K562 (cell line): ENCODE results near the gene CAPN3. TPM values are rescaled to one million over a fixed set of nuclear protein-coding genes. Genes with fewer than 3 reads are reported as not detected.

Experiments
- ATF6 ChIP-seq: sonication (generic); formaldehyde crosslinking; IDR thresholded peaks from 2 replicates; pipeline ENCODE4 v1.4.0; 2020; ENCODE audit warnings: mild to moderate bottlenecking, missing genetic modification reagents
- CHD4 ChIP-seq: fragments of 200-600 bp; sonication (generic); IDR thresholded peaks from 3 replicates; pipeline ENCODE4 v1.6.1; 2012; ENCODE audit warnings: low read depth, mild to moderate bottlenecking, mixed read lengths, low read length, inconsistent platforms; ENCODE audit not compliant: insufficient read depth, insufficient replicate concordance, poor library complexity, severe bottlenecking
- FOXM1 ChIP-seq, 2 experiments: fragments of 450-650 bp in 1 of 2; sonication (generic) in 1 of 2; formaldehyde crosslinking in 1 of 2; IDR thresholded peaks; 2 replicates each; pipeline versions ENCODE4 v1.6.1 to v1.9.0; 2017 to 2022; ENCODE audit warnings: low read depth in 2 of 2, mild to moderate bottlenecking in 2 of 2, missing genetic modification reagents in 1 of 2, moderate library complexity in 1 of 2
- RBM17 ChIP-seq: fragments of 200-400 bp; formaldehyde crosslinking; IDR thresholded peaks from 2 replicates; pipeline ENCODE4 v1.6.1; 2017; ENCODE audit warnings: low read depth, mild to moderate bottlenecking, low read length, borderline replicate concordance
- SAFB2 ChIP-seq: fragments of 200-400 bp; formaldehyde crosslinking; IDR thresholded peaks from 2 replicates; pipeline ENCODE4 v1.6.1; 2018; ENCODE audit warnings: borderline replicate concordance, low read length, low read depth, moderate library complexity; ENCODE audit not compliant: severe bottlenecking
- STAG1 ChIP-seq: sonication (generic); formaldehyde crosslinking; IDR thresholded peaks from 2 replicates; pipeline ENCODE4 v1.5.0; 2020; ENCODE audit warnings: missing genetic modification reagents, borderline replicate concordance
- TCF3 ChIP-seq: sonication (generic); formaldehyde crosslinking; IDR thresholded peaks from 2 replicates; pipeline ENCODE4 v1.4.0; 2020; ENCODE audit warnings: mild to moderate bottlenecking, missing genetic modification reagents
- TCF7L2 ChIP-seq: fragments of 150-350 bp; IDR thresholded peaks from 2 replicates; pipeline ENCODE4 v1.6.1; 2016; ENCODE audit warnings: low read depth, mild to moderate bottlenecking, low read length, moderate library complexity
- ZNF253 ChIP-seq: fragments of 250-450 bp; sonication (Bioruptor Pico); conservative IDR thresholded peaks from 2 replicates; pipeline ENCODE4 v1.6.1; 2021; ENCODE audit warnings: mild to moderate bottlenecking
- ZNF695 ChIP-seq: fragments of 450-650 bp; formaldehyde crosslinking; IDR thresholded peaks from 2 replicates; pipeline ENCODE4 v1.4.0; 2020; ENCODE audit warnings: mild to moderate bottlenecking, moderate library complexity
- polyA plus RNA-seq, 8 experiments: library from polyadenylated mRNA; depleted of rRNA in 4 of 8; stranded (reverse) in 5 of 8; unstranded in 3 of 8; fragments of >200 nt; fragmentation: Nextera tagmentation in 2 of 8; fragmentation: Illumina TruSeq in 1 of 8; extraction: Ambion mirVana in 2 of 8; extraction: Trizol in 1 of 8; gene quantifications; 2 replicates each; pipeline versions ENCODE4 v1.2.1 to v1.2.3, GENCODE V29; 2011 to 2014; ENCODE audit warnings: inconsistent platforms in 1 of 8, missing spikeins in 1 of 8
- total RNA-seq, 7 experiments: library from RNA; depleted of rRNA in 6 of 7; stranded (reverse); fragments of >200 nt in 6 of 7; fragmentation: Illumina TruSeq in 2 of 7; extraction: Trizol in 2 of 7; gene quantifications; 2 replicates each; pipeline versions ENCODE4 v1.2.1 to v1.2.3, GENCODE V29; 2011 to 2021; ENCODE audit warnings: low replicate concordance in 1 of 7
- TF ChIP-seq, protein P1 (sequence below), 3 experiments: IDR thresholded peaks in 2 of 3; conservative IDR thresholded peaks in 1 of 3; 2 replicates each; pipeline ENCODE4 v1.5.1; 2011 to 2012; ENCODE audit warnings: low read length in 3 of 3, mild to moderate bottlenecking in 3 of 3, control low read depth in 2 of 3, improper control_type of control experiment in 1 of 3, inconsistent platforms in 1 of 3, low read depth in 1 of 3, mixed read lengths in 1 of 3, moderate library complexity in 1 of 3; ENCODE audit not compliant: insufficient read depth in 2 of 3
- TF ChIP-seq, protein P2 (sequence below), 2 experiments: fragments of 150-350 bp in 1 of 2; IDR thresholded peaks; 2 replicates each; pipeline ENCODE4 v1.6.1; 2012 to 2016; ENCODE audit warnings: low read depth in 2 of 2, low read length in 2 of 2, mild to moderate bottlenecking in 1 of 2, moderate library complexity in 1 of 2
- TF ChIP-seq, protein P3 (sequence below): IDR thresholded peaks from 3 replicates; pipeline ENCODE4 v1.6.1; 2011; ENCODE audit warnings: borderline replicate concordance, mild to moderate bottlenecking; ENCODE audit not compliant: insufficient read length, insufficient read depth
- TF ChIP-seq, protein P4 (sequence below): fragments of 250-450 bp; sonication (Bioruptor Pico); IDR thresholded peaks from 2 replicates; pipeline ENCODE4 v1.5.0; 2021

CAPN3 gene
- total and polyA plus RNA-seq, 9 of the 15 experiments (the other 6 are each of a cell fraction or from before 2014, with no cell fraction given), result 0.03 to 0.34 (median 0.20) TPM; not detected in 2

DNA sequence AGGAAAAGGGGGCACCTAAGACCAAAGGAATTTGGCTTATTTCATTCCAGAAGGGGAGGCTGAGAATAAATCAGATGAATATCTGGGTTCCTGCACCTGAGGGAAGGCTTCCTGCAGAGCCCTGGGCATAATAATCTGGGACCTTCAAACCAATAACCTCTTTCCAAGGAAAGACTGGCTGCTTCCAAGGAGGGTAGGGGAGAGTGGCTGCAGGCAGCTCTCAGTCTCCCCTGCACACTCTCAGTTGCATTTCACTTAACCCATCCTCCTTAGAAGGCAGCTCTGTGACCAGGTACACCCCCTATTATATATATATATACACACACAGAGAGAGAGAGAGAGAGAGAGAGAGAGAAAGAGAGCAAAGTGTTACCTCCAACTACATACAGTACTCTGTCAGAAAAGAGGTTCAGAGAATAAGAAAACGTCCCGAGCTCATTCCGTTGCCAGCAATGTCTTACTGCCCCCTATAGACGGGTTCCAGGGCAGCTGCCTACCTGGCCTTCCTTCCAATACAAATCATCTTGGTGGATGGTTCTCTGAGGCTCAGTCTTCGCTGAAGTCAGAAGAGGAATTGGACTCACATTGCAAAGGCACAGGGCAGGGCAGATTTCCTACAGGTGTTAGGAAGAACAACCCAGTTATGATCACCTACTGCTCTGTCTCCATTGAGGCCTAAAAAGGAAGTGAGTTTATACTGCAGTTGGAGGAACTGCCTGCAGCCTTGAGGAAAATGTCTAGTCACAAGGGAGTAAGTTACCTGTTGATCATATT is 26.1 kb downstream of the CAPN3 start (continued):
- peak; percentile 33; the same call in 1 of the 2 replicates for TF ChIP-seq STAG1 (CRISPR knock-in tag)
- no peak for TF ChIP-seq SAFB2
- no peak for TF ChIP-seq TCF7L2
- TF ChIP-seq ATF6 (CRISPR knock-in tag), result no peak
- TF ChIP-seq, protein P1, sequence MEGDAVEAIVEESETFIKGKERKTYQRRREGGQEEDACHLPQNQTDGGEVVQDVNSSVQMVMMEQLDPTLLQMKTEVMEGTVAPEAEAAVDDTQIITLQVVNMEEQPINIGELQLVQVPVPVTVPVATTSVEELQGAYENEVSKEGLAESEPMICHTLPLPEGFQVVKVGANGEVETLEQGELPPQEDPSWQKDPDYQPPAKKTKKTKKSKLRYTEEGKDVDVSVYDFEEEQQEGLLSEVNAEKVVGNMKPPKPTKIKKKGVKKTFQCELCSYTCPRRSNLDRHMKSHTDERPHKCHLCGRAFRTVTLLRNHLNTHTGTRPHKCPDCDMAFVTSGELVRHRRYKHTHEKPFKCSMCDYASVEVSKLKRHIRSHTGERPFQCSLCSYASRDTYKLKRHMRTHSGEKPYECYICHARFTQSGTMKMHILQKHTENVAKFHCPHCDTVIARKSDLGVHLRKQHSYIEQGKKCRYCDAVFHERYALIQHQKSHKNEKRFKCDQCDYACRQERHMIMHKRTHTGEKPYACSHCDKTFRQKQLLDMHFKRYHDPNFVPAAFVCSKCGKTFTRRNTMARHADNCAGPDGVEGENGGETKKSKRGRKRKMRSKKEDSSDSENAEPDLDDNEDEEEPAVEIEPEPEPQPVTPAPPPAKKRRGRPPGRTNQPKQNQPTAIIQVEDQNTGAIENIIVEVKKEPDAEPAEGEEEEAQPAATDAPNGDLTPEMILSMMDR (IDR thresholded peaks at IDR 0.05 in 2 of 3, conservative IDR thresholded peaks at IDR 0.05 in 1 of 3; ENCODE audit: insufficient read depth in 2 of 3, low read depth in 1 of 3, low read length in 3 of 3), result peak; percentile 84 to 92 (median 91)
- TF ChIP-seq, protein P2, sequence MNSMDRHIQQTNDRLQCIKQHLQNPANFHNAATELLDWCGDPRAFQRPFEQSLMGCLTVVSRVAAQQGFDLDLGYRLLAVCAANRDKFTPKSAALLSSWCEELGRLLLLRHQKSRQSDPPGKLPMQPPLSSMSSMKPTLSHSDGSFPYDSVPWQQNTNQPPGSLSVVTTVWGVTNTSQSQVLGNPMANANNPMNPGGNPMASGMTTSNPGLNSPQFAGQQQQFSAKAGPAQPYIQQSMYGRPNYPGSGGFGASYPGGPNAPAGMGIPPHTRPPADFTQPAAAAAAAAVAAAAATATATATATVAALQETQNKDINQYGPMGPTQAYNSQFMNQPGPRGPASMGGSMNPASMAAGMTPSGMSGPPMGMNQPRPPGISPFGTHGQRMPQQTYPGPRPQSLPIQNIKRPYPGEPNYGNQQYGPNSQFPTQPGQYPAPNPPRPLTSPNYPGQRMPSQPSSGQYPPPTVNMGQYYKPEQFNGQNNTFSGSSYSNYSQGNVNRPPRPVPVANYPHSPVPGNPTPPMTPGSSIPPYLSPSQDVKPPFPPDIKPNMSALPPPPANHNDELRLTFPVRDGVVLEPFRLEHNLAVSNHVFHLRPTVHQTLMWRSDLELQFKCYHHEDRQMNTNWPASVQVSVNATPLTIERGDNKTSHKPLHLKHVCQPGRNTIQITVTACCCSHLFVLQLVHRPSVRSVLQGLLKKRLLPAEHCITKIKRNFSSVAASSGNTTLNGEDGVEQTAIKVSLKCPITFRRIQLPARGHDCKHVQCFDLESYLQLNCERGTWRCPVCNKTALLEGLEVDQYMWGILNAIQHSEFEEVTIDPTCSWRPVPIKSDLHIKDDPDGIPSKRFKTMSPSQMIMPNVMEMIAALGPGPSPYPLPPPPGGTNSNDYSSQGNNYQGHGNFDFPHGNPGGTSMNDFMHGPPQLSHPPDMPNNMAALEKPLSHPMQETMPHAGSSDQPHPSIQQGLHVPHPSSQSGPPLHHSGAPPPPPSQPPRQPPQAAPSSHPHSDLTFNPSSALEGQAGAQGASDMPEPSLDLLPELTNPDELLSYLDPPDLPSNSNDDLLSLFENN (IDR thresholded peaks at IDR 0.05; ENCODE audit: low read depth in 2 of 2, low read length in 2 of 2), result no peak
- TF ChIP-seq ZNF253, result no peak
- TF ChIP-seq RBM17, result no peak
- TF ChIP-seq, protein P3, sequence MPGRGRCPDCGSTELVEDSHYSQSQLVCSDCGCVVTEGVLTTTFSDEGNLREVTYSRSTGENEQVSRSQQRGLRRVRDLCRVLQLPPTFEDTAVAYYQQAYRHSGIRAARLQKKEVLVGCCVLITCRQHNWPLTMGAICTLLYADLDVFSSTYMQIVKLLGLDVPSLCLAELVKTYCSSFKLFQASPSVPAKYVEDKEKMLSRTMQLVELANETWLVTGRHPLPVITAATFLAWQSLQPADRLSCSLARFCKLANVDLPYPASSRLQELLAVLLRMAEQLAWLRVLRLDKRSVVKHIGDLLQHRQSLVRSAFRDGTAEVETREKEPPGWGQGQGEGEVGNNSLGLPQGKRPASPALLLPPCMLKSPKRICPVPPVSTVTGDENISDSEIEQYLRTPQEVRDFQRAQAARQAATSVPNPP, result no peak
- TF ChIP-seq, protein P4, sequence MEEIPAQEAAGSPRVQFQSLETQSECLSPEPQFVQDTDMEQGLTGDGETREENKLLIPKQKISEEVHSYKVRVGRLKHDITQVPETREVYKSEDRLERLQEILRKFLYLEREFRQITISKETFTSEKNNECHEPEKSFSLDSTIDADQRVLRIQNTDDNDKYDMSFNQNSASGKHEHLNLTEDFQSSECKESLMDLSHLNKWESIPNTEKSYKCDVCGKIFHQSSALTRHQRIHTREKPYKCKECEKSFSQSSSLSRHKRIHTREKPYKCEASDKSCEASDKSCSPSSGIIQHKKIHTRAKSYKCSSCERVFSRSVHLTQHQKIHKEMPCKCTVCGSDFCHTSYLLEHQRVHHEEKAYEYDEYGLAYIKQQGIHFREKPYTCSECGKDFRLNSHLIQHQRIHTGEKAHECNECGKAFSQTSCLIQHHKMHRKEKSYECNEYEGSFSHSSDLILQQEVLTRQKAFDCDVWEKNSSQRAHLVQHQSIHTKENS (CRISPR knock-in tag), result no peak
- TF ChIP-seq ZNF695 (CRISPR knock-in tag), result no peak
- TF ChIP-seq FOXM1 (IDR thresholded peaks at IDR 0.05; ENCODE audit: low read depth), result no peak
- TF ChIP-seq FOXM1 (CRISPR knock-in tag; IDR thresholded peaks at IDR 0.05; ENCODE audit: low read depth), result no peak
- no peak for TF ChIP-seq CHD4
- no peak for TF ChIP-seq TCF3 (CRISPR knock-in tag)
